Panc1 (cell line): Measurements from ENCODE around the gene SNX27. TPM values are rescaled to one million over a fixed set of nuclear protein-coding genes. Genes with fewer than 3 reads are reported as not detected.
A peak's percentile ranks its signal among the peaks of the same experiment; 100 is the strongest.

Experiments
- ATAC-seq: fragments of 200-7000 bp; cut with Tn5 transposase; 2 replicates; pipeline ENCODE4 v1.9.1; 2020; ENCODE audit warnings: mild to moderate bottlenecking, moderate library complexity
- BruUV-seq: library from RNA; stranded (reverse); fragments of 400-500 nt; replicated peaks from 2 replicates; lab custom pipeline; 2021; lab: Mats Ljungman, UMichigan
- CTCF ChIA-PET: fragments of 300-600 bp; sonication (Branson Sonifier 250); formaldehyde crosslinking; loops from one replicate; lab custom pipeline; 2022; ENCODE audit warnings: antibody characterized with exemption; lab: Charles Lee
- POLR2A ChIA-PET: fragments of 300-600 bp; sonication (Branson Sonifier 250); formaldehyde crosslinking; loops from one replicate; lab custom pipeline; 2022; ENCODE audit warnings: antibody characterized with exemption; lab: Charles Lee
- DNase-seq: peaks from one replicate; pipeline ENCODE4 v3.0.0-alpha.2; 2010; ENCODE audit warnings: low read depth, low spot score
- H3K27ac ChIP-seq: 2 replicates; pipeline ENCODE4 v1.5.1; 2011; ENCODE audit warnings: mild to moderate bottlenecking, low read length, inconsistent platforms
- H3K27me3 ChIP-seq: fragments of 200-500 bp; sonication (Bioruptor generic); 2 replicates; pipeline ENCODE4 v1.6.0; 2014; ENCODE audit warnings: low read length, inconsistent platforms; ENCODE audit not compliant: control insufficient read depth, insufficient read depth
- H3K36me3 ChIP-seq: fragments of 200-500 bp; sonication (Bioruptor generic); 2 replicates; pipeline ENCODE4 v1.5.1; 2014; ENCODE audit warnings: inconsistent platforms, mild to moderate bottlenecking, low read length, moderate library complexity; ENCODE audit not compliant: control insufficient read depth, insufficient read depth
- H3K4me1 ChIP-seq: 2 replicates; pipeline ENCODE4 v1.5.1; 2011; ENCODE audit warnings: inconsistent platforms, mild to moderate bottlenecking, low read length, moderate library complexity; ENCODE audit not compliant: control insufficient read depth, insufficient read depth
- H3K4me3 ChIP-seq, 2 experiments: 2 replicates each; pipeline ENCODE4 v1.5.1; 2011 to 2012; ENCODE audit warnings: low read depth in 2 of 2, low read length in 2 of 2, mild to moderate bottlenecking in 2 of 2, inconsistent platforms in 1 of 2, moderate library complexity in 1 of 2
- H3K9me3 ChIP-seq: fragments of 200-500 bp; sonication (Bioruptor generic); 2 replicates; pipeline ENCODE4 v1.5.1; 2014; ENCODE audit warnings: low read depth, mild to moderate bottlenecking, inconsistent platforms, low read length, moderate library complexity; ENCODE audit not compliant: control insufficient read depth, insufficient read depth
- CTCF ChIP-seq: fragments of 450-650 bp; IDR thresholded peaks from 2 replicates; pipeline ENCODE4 v1.5.1; 2017; ENCODE audit warnings: mild to moderate bottlenecking
- POLR2AphosphoS5 ChIP-seq: IDR thresholded peaks from 2 replicates; pipeline ENCODE4 v1.6.1; 2012; ENCODE audit warnings: mild to moderate bottlenecking, low read depth, low read length, moderate library complexity
- REST ChIP-seq, 2 experiments: IDR thresholded peaks; 2 replicates each; pipeline ENCODE4 v1.6.1; 2011 to 2012; ENCODE audit warnings: low read depth in 2 of 2, control low read depth in 1 of 2, low read length in 1 of 2, mild to moderate bottlenecking in 1 of 2, moderate library complexity in 1 of 2; ENCODE audit not compliant: insufficient read depth in 1 of 2
- SIN3A ChIP-seq: IDR thresholded peaks from 2 replicates; pipeline ENCODE4 v1.6.1; 2012; ENCODE audit warnings: low read depth, mild to moderate bottlenecking, low read length, moderate library complexity, borderline replicate concordance; ENCODE audit not compliant: insufficient read depth
- TCF7L2 ChIP-seq: IDR thresholded peaks from 2 replicates; pipeline ENCODE4 v1.6.1; 2011; ENCODE audit warnings: mild to moderate bottlenecking, low read depth, low read length, inconsistent platforms
- in situ Hi-C: cut with HindIII; loops from 2 replicates; pipeline ENCODE4 v1.10.0; 2016; ENCODE audit warnings: low sequenced_read_pairs, low pct_unique_long_range_greater_than_20kb
- intact Hi-C: fragments of 100-400 bp; cut with micrococcal nuclease; formaldehyde crosslinking; loops from one replicate; pipeline ENCODE4 v1.10.0; 2022; ENCODE audit not compliant: unreplicated experiment
- total RNA-seq: library from RNA; stranded (reverse); gene quantifications from one replicate; pipeline ENCODE4 v1.2.1, GENCODE V29; 2021; ENCODE audit not compliant: unreplicated experiment

The SNX27 gene
- total RNA-seq, 1 experiment from 2014 or later: 58.4 TPM

GRCh38 chr1:151720974-151721787 lies 109.3 kb downstream of the SNX27 start, which contains the start of gene RIIAD1:
TSS of gene RIIAD1 (plus strand) at chr1:151721522. CDS start at chr1:151721537, 15 bp downstream.
- intact Hi-C loops: no loop called here
- no peaks in the 10 kb centered on the region for H3K36me3 ChIP-seq
- peaks cover 10% of the 10 kb centered on the region for H3K27me3 ChIP-seq
- H3K27ac ChIP-seq: peak within 1 kb of the TSS; percentile 65
- ChIA-PET CTCF (interaction anchor here (0.8 kb wide), 1 partner anchor 127 kb away, joined by 3 read pairs; no protein-coding TSS in a partner anchor), POLR2A (interaction anchor here (0.6 to 1.2 kb wide), 4 partner anchors 22 to 423 kb away, joined by 3 to 21 read pairs (median 4); no protein-coding TSS in a partner anchor)
- in situ Hi-C loops: no loop called here
- peak; percentile 85 for ATAC-seq
- no TSS peak for BruUV-seq
- peak within 1 kb of the TSS; percentile 47 to 61 for H3K4me3 ChIP-seq
- peaks cover 7% of the 10 kb centered on the region for H3K4me1 ChIP-seq
- DNase-seq: no peak
- no peak for TF ChIP-seq CTCF
- H3K9me3 ChIP-seq: no peaks in the 10 kb centered on the region

GRCh38 chr1:151721788-151722510 lies 110.1 kb downstream of the SNX27 start:
- POLR2A ChIA-PET: interaction anchor here (0.6 kb wide), 1 partner anchor 75 kb away, joined by 7 read pairs; no protein-coding TSS in a partner anchor
- peak overlapping the region; percentile 47 to 61 for H3K4me3 ChIP-seq
- no peaks in the 10 kb centered on the region for H3K36me3 ChIP-seq
- in situ Hi-C loops: no loop called here
- BruUV-seq: no TSS peak
- no peaks in the 10 kb centered on the region for H3K9me3 ChIP-seq
- intact Hi-C loops: no loop called here
- peaks cover 7% of the 10 kb centered on the region for H3K4me1 ChIP-seq
- DNase-seq (no peak), ATAC-seq (no peak)
- TF ChIP-seq TCF7L2: no peak
- no peak for TF ChIP-seq CTCF
- no peak for TF ChIP-seq POLR2AphosphoS5
- TF ChIP-seq SIN3A: no peak
- TF ChIP-seq REST (IDR thresholded peaks at IDR 0.05; ENCODE audit: insufficient read depth in 1 of 2, low read depth in 2 of 2, low read length in 1 of 2): no peak
- H3K27ac ChIP-seq: no peak overlapping the region
- CTCF ChIA-PET: no interaction called here
- H3K27me3 ChIP-seq: peaks cover 10% of the 10 kb centered on the region
